Hematopoietic multipotent progenitor cell treated with erythropoietin and hydrocortisone succinate and interleukin-3 and kit ligand, for 4 days (in vitro differentiated cells): ENCODE measurements around the gene FAT1.
A peak's percentile ranks its signal among the peaks of the same experiment; 100 is the strongest.

Experiments used
- DNase-seq: peaks from one replicate; pipeline ENCODE4 v3.0.0-alpha.2; 2015

The FAT1 gene

DNA sequence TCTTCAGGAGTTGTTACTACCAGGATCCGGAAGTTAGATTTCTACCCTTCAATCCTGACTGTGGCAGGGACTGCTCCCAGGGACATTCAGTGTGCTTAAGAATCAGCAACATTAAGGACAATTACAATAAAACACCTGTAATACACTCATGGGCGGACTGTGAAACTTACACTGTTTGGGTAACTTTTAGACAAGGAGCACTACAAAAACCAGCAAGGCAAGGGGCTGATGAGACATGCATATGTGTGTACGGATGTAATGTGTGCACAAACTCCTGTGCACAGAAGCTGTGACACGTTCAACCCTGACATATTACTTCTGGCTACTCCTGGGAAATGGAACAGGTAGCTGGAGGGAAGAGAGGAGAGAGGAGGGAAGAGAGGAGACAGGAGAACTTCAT lies 75.8 kb downstream of the FAT1 start:
- DNase-seq, result no peak

DNA sequence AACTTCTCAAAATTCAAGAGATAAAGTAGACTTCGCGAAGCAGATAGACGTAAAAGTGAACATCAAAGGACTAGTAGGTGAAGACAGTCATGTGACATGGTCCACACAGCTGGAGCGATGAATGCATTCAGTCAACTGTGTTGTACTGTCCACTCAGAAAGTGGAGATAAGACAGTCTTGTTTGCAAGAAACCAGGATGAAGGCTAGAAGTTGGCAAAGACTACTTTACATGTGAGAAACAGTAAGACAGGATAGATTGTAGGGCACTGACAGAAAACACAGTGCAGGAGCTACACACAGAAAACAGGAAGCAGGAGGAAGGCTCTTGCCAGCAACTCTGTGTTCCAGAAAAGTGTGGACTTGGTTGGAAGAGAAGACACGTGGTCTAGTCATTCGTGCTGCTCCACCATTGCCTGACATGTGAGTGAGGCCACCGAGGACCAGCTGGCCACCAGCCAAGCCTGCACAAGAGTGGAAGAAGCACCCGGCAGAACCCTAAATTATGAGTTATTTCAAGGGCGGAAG lies 78.9 kb downstream of the FAT1 start:
- DNase-seq, result no peak

DNA sequence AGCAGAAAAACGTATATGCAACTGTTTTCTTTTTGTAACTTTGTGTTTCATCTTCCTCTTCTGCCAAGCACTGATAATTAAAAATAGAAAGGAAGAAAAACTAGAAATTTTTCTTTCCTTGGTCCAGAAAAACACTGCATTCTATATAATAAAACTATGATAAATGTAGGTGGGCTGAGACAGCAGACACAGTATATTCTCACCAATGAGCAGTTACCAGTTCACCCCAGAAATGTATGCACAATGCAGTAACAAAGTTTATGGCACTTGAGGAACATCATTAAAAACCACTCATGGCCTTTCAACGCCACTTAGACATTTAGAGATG lies 79.4 kb downstream of the FAT1 start:
- no peak for DNase-seq

DNA sequence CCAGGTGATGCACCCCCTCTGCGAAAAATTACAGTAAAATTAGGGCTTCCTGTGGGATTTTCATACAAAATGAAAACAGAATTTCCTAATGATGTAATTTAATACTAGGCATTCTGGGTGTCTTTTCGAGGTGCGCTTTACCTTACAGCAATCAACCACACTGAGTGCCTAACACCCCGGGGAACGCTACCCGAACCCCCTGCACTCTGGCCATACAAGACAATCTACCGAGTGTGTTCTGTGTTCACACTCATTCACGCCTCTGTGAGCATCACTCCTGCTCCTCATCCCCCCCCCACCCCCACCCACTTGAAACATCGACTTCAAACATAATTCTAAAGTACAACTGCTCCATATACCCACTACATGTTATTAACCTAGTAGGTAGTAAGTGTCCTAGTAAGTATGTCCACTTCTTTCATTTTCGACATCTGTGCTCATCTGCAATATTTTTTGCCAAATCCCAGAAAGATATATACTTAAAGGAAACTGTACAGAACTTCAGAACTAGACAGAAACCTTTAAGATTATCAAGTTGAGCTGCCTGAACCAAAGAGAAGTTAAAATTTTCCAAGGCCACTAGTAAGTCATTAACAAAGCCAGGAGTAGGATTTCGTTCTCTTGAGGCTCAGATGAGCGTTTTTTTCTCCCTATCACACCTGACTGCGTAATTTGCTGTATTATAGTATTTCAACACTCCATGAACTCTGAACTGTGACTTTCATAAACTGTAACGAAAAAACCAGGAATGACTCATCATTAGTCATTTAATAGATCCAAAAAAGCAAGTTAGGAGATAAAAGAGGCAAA lies 80.0 kb downstream of the FAT1 start:
- DNase-seq, result no peak

DNA sequence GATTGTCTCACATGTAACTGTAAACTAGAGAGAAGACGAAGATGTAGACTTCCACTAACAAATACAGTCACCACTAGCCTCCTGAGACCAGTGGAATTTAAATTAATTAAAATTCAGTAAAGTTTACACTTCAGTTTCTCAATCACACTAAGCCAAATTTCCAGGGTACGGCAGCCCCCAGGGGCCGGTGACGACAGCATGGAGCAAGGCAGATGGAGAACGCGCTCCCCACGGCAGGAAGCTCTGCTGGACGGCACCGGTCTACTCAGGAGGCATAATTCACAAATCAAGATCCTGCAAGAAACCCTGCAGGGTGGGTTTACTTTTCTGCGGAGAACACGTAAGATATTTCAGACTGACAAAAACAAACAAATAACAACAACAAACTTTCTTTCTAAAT lies 80.7 kb downstream of the FAT1 start:
- DNase-seq, result no peak

DNA sequence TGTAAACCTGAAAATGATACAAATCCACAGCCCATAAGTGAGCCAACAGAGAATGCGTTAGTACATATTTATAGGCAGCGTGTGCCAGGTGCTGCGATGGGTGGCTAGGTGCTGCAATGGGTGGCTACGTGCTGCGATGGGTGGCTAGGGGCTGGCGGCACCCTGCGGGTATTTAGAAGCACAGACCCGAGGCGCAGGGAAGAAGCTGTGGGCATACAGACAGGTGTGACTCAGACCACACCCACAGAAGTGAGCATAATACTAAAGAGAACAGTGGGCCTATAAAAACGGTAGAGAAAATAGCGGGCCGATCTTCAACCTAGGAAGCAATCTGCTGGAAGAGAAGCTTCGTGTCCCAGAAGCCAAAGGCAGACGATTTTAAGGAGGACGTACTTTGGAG lies 81.1 kb downstream of the FAT1 start:
- DNase-seq, result no peak

DNA sequence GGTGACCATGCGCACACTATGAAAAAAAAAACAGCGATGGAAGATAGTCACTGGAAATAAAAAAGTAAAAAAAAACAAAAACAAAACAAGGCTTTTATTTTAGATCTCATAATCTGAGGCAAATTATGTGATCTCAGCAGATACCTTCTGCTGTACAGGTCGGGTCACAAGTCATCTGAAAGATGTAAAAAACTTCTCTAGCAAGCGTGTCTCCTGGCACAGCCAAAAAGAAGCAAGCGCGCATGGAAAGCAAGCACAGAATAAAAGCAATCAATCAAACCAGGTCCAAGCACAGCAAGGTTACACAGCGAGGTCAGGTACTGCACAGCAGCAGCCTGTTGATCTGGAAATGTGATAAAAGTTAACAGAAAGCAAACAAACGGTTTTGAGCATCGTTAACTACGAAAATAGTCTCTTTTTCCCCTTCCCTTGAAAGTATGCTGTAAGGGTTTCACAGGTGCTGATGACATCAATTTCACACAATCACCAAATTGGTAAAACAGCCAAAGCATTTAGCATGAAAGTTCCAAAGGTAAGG lies 89.0 kb downstream of the FAT1 start:
- no peak for DNase-seq

DNA sequence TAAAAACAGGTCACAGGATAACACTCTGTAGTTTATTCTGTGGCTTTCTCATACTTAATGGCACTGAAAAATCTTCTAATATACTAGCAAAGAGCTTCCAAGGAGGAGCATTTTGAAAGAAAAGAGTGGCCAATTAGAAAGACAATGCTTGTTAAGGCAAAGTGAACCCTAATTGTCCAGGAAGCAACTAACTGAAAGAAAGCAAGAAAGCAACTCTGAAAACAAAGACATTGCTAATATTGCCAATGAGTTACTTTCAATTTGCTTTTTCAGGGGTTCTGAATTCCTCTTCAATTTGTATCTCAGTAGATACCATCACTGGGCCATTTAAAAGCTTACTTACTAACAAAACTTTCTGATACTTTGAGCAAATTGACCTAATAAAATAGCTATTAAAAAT lies 89.8 kb downstream of the FAT1 start:
- DNase-seq, result no peak

DNA sequence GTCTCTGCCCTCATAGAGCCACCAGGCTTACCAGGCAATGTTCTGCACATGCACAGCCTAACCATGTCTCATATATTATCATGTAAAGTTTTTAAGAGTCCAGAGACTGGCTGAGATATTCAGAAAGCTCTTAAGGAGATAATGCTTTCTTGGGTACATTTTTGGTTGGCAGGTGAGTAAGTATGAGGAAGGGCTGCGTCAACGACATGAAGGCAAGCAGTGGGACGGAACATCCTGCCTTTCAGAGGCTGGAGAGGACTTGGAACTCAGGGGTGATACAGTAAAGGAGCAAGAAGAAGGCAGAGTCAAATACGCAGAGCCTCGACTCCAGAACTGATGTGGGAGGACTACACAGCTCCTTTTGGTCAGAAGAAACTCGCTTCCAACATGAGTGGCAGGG lies 93.5 kb downstream of the FAT1 start:
- DNase-seq, result no peak

DNA sequence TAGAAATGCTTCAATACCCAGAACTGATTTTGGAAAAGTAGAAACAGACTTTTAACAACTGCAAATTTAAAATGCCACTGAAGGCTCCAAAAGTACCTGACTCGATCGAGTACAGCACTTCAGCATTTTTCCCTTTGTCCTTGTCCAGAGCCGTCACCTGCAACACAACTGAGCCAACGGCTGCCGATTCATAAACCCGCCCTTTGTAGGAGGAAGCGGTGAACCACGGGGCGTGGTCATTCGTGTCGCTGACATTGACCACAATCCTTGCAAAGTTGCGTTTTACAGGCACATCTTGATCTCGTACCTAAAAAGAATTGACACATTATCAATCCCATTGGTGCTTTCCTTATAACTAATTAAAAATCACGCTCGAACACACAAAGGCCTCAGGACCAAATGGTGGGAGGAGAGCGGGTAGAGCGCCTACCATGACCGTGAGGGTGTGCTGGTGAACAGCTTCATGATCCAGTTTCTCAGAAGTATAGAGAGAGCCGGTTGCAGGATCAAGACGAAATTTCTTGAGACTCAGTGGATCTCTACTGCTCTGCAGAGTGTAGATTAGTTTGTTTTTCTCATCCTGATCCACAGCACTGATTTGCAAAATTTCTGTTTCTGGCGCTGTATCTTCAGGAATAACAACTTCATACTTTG lies 95.5 kb downstream of the FAT1 start:
- peak; percentile 61 for DNase-seq

DNA sequence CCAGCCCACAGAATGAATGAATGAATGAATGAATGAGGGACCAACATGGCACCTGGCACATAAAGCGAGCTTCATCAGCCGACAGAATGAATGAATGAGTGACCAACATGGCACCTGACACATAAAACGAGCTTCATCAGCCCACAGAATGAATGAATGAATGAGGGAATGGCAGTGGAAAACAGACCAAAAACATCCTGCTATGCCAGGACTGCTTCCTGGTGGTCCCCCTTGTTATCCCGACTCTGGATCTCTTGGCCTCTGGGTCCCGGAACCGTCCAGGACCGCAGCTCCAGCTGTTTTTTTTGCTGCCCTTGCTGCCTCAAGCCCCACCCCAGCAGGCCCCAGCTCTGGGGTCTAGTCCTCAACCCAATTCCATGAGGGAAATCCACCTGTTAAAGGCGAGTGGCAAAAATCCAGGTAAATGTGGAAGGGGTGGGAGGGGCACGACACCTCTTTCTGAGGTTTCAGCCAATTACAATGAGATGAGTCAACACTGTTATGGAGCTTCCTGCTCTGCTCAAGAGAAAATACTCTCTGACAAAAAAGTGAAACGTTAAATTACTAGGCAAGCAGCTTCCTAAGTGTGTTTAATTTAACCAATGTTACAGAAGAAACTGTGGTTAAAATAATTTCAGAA lies 96.3 kb downstream of the FAT1 start:
- peak; percentile 6 for DNase-seq

DNA sequence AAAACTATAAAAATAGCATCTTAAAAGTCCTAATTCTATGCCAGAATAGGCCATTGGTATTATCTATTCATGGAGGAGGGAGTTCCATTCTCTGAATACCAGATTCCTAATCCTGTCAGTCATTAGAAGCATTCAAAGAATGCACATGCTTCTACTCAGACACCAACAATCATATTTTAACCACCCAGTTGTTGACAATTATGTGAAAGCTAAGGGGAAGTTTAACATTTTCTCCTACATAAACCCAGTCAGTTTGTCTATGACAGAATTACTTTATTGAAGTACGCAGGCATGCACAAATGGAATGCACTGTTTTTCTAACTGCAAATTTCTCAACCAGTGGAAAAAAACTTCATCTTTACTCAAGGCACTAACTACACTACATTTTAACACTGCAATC lies 98.7 kb downstream of the FAT1 start:
- DNase-seq, result no peak

DNA sequence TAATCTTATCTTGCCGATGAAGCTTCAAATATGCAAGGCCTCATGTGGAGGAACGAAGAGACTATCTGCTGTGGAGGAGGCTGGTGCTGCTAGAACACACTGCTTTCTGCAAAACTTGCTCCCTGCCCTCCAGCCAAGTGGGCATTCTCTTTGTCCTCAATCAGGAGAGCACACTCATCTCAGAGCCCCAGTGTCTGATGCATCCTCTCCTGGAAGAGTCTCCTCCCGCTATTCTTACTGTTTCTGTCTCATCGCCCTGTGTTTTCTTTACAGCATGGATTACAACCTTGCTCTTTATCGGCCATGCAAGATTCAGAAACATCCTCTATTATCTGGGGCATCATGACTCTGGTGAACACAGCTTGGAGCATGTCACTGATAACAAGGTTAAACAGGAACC lies 100.1 kb downstream of the FAT1 start:
- no peak for DNase-seq

DNA sequence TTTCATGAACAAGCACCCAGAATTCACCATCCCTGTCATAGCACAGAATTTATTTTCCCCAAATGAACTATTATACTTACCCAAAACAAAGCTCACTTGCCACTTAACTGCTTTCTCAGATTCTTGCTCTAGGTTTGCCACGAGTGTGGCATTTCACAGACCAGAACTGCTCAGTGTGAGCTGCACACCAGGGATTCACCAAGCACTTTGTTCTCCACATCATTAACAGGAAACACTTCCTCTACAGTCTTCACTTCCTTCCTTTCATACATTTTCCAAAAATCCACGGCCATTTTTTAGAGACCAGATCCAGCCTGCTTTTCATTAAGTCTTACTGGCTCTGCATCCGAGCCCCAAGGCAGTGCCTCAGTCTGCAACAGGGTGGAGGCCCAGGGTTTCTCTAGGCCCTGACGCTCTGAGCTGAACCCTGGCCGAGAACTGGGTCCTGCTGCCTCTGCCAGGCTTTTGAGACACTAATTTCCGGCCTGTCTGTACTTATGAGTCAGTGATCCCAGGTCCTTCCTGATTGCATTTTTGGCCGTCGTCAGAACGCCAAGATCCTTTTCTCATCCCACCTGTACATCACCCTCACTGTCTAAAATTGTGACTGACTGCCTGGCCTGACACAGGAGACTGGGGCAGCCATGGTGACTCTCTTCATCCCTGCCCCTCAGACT lies 100.7 kb downstream of the FAT1 start:
- no peak for DNase-seq

DNA sequence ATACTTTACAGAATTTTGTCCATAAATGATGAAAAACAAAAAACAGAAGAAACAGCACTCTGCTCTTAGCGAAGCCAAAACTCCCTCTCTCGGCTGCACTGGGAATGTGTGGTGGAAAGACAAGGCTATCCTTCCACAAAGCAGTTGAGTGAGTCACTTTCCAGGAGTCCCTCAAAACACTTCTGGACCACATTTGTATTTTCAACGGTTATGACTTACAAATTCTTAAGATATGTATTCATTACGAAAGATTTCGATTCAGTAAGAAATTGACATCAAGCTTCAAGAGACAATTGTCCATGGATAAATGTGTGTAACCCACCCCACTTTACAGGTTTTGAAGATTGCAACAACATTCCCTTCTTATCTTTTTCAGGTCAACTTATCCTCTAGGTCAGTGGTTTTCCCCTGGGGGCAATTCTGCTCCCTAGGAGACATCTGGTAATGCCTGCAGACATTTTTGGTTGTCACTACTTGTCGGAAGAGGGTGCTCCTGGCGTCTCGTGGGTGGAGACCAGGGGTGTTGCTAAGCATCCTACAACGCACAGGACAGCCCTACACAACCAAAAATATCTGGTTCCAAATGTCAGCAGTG lies 101.6 kb downstream of the FAT1 start:
- no peak for DNase-seq

DNA sequence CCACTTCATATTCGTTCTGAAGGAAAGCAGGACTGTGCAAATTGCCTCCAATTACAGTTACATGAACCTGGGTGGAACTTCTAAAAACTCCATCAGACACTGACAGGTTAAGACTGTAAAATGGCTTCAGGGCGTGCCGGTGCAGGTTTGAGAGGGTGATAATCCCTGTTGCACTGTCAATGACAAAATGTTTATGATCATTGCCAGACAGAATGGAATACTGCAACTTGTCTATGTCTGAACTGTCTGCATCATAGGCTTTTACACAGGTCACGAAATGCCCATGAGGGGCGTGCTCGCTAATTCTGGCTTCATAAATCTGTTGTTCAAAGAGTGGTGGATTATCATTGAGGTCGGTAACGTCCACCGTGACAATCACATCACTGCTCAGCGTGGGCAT lies 104.6 kb downstream of the FAT1 start:
- DNase-seq, result no peak

DNA sequence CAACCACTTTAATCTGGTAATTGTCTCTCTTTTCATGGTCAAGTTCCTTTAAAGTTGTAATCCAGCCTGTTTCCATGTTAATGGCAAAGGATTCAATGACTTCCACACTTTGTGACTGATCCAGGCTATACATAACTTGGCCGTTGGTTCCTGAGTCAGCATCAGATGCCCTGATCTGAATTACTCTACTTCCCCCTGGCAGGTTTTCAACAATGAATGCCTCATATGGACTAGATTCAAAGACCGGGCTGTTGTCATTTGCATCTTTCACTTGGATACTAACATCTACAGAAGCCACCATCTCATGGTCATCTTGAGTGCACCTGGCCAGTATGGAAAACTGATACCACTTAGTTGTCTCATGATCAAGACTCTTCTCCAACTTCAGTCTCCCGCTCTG lies 105.7 kb downstream of the FAT1 start:
- DNase-seq, result no peak

DNA sequence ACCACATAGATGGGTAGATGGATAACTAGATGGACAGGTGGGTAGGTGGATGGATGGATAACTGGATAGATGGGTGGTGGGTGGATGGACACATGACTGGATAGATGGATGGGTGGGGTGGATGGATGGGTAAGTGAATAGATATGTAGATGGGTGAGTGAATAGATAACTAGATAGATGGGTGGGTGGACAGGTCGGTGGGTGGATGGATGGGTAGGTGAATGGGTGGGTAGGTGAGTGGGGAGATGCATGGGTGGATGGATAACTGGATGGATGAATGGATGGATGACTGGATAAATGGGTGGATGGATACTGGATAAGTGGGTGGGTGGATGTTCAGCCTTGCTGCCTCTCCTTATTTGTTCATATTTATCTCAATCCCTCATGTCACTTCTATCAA lies 116.2 kb downstream of the FAT1 start:
- no peak for DNase-seq

DNA sequence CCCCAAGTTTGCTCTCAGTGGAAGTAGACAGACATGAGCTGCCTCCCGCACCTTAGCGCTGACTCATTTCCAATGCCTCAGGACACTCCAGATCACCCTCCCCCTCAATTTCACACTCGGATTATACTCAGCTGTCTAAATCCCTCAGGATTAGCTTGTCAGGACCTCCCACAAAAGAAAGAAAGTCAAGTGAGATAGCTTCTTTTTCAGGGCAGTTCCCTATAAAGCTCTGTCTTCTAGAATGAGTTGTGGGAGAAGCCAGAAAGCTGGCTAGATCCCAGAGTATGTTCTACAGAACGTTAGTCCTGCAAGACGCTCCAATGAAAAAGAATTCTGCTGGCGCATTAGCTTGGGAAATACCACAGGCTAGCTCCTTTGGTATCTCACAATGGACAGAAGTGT lies 117.1 kb downstream of the FAT1 start:
- no peak for DNase-seq

DNA sequence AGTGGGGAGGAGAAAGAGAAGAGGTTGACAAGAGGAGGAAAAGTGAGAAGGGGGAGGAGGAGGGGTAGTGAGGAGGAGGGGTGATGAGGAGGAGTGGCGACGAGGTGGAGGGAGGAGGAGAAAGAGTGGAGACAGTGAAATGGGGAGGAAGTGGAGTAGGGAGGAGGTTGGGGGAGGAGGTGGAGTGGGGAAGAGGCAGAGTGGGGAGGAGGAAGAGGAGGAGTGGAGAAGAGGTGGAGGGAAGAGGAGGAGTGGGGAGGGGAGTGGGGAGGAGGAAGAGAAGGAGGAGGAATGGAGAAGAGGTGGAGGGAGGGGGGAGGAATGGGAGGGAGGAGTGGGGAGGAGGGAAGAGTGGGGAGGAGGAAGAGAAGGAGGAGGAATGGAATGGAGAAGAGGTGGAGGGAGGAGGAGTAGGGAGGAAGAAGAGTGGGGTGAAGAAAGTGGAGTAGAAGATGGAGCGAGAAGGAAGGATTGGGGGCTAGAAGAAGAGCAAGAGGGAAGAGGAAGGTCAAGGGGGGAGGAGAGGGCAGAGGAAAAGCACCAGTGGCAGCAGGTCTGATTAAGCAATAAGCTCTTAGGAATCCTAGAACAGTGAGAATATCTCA lies 118.3 kb downstream of the FAT1 start:
- DNase-seq, result no peak

DNA sequence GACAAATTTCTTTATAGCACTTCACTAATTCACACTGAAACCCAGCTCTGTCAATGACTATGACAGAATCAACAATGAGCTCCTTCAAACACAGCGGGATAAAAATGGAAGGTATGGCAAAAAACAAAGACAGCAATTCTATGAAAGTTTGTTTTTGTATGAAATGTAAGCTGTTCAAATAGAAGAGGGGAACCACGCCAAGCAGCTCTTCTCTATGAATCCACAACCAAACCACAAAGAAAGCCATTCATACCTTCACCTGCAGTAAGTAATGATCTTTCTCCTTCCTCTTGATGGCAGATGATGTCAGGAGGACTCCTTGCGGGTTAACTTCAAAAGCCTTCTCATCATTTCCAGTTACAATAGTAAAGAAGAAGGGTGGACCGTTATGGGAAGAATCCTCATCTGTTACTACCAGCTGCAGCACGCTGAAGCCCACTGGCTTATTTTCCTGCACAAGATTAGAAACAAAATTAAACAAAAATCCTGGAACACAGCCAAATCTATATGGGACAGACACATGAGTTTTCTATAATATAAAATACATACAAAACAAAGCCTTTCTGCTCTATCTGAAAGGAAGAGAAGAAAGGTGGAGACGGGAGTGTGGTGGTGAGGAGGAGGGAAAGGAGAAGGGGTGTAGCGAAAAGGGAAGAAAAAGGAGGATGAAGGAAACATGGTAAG lies 119.4 kb downstream of the FAT1 start:
- no peak for DNase-seq

DNA sequence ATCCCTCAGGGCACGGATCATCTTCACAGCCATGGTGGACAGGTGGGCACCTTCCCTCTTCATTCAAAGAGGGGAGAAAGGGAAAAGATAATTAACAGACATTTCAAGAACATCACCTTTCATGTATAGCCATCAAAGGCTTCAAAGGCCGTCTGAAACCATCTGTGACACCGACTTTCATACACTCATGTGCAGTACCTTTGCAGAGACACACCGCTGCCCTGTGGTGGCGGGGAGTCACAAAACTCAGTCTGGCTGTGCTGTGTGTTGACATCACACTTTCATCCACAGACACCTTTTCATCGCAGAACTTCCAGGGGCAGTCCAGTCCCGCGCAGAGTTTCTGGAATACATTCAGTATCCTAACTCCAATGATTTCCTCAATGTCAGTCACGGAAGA lies 120.7 kb downstream of the FAT1 start:
- DNase-seq, result no peak
